H1 (cell line): Measurements from ENCODE around the gene PTPRG. TPM values are rescaled to one million over a fixed set of nuclear protein-coding genes. Genes with fewer than 3 reads are reported as not detected.

Source experiments
- FOSL1 ChIP-seq: IDR thresholded peaks from 2 replicates; pipeline ENCODE4 v1.6.1; 2011; ENCODE audit warnings: mild to moderate bottlenecking, low read depth, low read length, moderate library complexity; ENCODE audit not compliant: insufficient read depth
- GTF2F1 ChIP-seq: IDR thresholded peaks from 2 replicates; pipeline ENCODE4 v1.6.1; 2012; ENCODE audit warnings: low read depth, low read length, improper control_type of control experiment, borderline replicate concordance
- KDM4A ChIP-seq: IDR thresholded peaks from one replicate; pipeline ENCODE4 v1.7.1; 2012; ENCODE audit warnings: low read depth, mild to moderate bottlenecking, moderate library complexity, low read length, inconsistent platforms; ENCODE audit not compliant: severe bottlenecking
- PHF8 ChIP-seq: fragments of 200-600 bp; sonication (generic); conservative IDR thresholded peaks from 2 replicates; pipeline ENCODE4 v1.7.1; 2012; ENCODE audit warnings: low read depth, mild to moderate bottlenecking, inconsistent platforms, low read length, moderate library complexity
- TAF7 ChIP-seq: optimal IDR thresholded peaks from 2 replicates; pipeline ENCODE3; 2011; ENCODE audit warnings: low read depth, mild to moderate bottlenecking, inconsistent platforms, low read length, moderate library complexity, borderline replicate concordance
- polyA plus RNA-seq, 7 experiments: library from polyadenylated mRNA; depleted of rRNA in 3 of 7; stranded (reverse) in 5 of 7; unstranded in 2 of 7; fragments of >200 nt in 5 of 7; fragments of 200-250 nt in 2 of 7; gene quantifications; 1 replicate in 5 of 7; 2 replicates in 1 of 7; 4 replicates in 1 of 7; pipeline versions ENCODE4 v1.2.1 to v1.2.3, GENCODE V29; 2011 to 2013; ENCODE audit warnings: missing spikeins in 2 of 7, mixed read lengths in 2 of 7
- total RNA-seq: library from RNA; stranded (reverse); fragmentation: NEBNext Ultra II Directional; extraction: Animal tissue kit (Norgen Biotek cat#: 25700); gene quantifications from 2 replicates; pipeline ENCODE4 v1.2.1, GENCODE V29; 2021
- TF ChIP-seq, protein P1 (sequence below), 3 experiments: IDR thresholded peaks; 1 replicate in 2 of 3; 2 replicates in 1 of 3; pipeline versions ENCODE4 v1.5.1 to v1.6.1; 2011; ENCODE audit warnings: low read length in 3 of 3, mild to moderate bottlenecking in 3 of 3, inconsistent platforms in 2 of 3, low read depth in 1 of 3, moderate library complexity in 1 of 3; ENCODE audit not compliant: insufficient read depth in 1 of 3; ENCODE audit errors: control extremely low read depth in 1 of 3
- TF ChIP-seq, protein P2 (sequence below): fragments of 300-600 bp; sonication (generic); IDR thresholded peaks from 2 replicates; pipeline ENCODE4 v1.7.1; 2012; ENCODE audit warnings: low read length, moderate library complexity, mild to moderate bottlenecking, inconsistent platforms; ENCODE audit not compliant: insufficient replicate concordance

The PTPRG gene
- total and polyA plus RNA-seq, 2 of the 8 experiments (the other 6 are each of a cell fraction or from before 2014, with no cell fraction given), result 23.3 to 96.2 TPM

DNA sequence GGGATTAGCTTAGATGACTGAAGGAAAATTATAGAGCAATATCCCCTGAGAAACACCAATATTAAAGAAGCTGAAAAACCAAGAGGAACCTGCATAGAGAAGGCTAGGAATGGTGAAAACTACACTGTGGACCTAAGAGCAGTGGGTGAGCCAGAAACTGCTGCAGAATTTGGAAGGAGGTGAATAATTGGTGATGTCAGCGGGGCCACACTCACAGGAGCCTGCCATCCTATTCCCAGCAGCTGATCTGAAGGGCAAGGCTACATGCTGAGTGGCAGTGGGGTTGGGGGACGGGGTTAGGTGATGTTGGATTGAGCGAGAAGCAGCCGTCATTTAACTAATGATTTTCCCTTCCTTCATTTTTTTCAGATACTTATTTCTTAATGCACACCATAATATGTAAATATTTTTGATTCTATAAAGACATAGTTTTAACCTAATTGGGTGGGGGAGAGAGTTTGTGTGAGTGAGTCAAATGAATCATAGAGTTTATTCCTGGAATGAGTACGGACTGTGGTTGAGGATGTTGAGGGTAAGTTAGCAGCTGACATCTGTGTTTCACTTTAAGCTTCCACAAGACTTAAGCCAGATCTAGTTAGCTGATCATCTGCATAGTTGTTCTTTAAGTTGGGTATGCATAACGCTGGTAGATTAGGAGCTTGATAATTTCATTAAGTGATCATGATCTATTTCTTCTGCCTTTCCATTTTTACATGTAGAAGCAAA lies 222.8 kb downstream of the PTPRG start (continued):
- TF ChIP-seq, protein P1, sequence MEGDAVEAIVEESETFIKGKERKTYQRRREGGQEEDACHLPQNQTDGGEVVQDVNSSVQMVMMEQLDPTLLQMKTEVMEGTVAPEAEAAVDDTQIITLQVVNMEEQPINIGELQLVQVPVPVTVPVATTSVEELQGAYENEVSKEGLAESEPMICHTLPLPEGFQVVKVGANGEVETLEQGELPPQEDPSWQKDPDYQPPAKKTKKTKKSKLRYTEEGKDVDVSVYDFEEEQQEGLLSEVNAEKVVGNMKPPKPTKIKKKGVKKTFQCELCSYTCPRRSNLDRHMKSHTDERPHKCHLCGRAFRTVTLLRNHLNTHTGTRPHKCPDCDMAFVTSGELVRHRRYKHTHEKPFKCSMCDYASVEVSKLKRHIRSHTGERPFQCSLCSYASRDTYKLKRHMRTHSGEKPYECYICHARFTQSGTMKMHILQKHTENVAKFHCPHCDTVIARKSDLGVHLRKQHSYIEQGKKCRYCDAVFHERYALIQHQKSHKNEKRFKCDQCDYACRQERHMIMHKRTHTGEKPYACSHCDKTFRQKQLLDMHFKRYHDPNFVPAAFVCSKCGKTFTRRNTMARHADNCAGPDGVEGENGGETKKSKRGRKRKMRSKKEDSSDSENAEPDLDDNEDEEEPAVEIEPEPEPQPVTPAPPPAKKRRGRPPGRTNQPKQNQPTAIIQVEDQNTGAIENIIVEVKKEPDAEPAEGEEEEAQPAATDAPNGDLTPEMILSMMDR (IDR thresholded peaks at IDR 0.05; ENCODE audit: control extremely low read depth in 1 of 3, insufficient read depth in 1 of 3, low read depth in 1 of 3, low read length in 3 of 3), result no peak
- TF ChIP-seq FOSL1 (no peak), PHF8 (no peak), KDM4A (no peak), GTF2F1 (no peak), TAF7 (no peak)
- TF ChIP-seq, protein P2, sequence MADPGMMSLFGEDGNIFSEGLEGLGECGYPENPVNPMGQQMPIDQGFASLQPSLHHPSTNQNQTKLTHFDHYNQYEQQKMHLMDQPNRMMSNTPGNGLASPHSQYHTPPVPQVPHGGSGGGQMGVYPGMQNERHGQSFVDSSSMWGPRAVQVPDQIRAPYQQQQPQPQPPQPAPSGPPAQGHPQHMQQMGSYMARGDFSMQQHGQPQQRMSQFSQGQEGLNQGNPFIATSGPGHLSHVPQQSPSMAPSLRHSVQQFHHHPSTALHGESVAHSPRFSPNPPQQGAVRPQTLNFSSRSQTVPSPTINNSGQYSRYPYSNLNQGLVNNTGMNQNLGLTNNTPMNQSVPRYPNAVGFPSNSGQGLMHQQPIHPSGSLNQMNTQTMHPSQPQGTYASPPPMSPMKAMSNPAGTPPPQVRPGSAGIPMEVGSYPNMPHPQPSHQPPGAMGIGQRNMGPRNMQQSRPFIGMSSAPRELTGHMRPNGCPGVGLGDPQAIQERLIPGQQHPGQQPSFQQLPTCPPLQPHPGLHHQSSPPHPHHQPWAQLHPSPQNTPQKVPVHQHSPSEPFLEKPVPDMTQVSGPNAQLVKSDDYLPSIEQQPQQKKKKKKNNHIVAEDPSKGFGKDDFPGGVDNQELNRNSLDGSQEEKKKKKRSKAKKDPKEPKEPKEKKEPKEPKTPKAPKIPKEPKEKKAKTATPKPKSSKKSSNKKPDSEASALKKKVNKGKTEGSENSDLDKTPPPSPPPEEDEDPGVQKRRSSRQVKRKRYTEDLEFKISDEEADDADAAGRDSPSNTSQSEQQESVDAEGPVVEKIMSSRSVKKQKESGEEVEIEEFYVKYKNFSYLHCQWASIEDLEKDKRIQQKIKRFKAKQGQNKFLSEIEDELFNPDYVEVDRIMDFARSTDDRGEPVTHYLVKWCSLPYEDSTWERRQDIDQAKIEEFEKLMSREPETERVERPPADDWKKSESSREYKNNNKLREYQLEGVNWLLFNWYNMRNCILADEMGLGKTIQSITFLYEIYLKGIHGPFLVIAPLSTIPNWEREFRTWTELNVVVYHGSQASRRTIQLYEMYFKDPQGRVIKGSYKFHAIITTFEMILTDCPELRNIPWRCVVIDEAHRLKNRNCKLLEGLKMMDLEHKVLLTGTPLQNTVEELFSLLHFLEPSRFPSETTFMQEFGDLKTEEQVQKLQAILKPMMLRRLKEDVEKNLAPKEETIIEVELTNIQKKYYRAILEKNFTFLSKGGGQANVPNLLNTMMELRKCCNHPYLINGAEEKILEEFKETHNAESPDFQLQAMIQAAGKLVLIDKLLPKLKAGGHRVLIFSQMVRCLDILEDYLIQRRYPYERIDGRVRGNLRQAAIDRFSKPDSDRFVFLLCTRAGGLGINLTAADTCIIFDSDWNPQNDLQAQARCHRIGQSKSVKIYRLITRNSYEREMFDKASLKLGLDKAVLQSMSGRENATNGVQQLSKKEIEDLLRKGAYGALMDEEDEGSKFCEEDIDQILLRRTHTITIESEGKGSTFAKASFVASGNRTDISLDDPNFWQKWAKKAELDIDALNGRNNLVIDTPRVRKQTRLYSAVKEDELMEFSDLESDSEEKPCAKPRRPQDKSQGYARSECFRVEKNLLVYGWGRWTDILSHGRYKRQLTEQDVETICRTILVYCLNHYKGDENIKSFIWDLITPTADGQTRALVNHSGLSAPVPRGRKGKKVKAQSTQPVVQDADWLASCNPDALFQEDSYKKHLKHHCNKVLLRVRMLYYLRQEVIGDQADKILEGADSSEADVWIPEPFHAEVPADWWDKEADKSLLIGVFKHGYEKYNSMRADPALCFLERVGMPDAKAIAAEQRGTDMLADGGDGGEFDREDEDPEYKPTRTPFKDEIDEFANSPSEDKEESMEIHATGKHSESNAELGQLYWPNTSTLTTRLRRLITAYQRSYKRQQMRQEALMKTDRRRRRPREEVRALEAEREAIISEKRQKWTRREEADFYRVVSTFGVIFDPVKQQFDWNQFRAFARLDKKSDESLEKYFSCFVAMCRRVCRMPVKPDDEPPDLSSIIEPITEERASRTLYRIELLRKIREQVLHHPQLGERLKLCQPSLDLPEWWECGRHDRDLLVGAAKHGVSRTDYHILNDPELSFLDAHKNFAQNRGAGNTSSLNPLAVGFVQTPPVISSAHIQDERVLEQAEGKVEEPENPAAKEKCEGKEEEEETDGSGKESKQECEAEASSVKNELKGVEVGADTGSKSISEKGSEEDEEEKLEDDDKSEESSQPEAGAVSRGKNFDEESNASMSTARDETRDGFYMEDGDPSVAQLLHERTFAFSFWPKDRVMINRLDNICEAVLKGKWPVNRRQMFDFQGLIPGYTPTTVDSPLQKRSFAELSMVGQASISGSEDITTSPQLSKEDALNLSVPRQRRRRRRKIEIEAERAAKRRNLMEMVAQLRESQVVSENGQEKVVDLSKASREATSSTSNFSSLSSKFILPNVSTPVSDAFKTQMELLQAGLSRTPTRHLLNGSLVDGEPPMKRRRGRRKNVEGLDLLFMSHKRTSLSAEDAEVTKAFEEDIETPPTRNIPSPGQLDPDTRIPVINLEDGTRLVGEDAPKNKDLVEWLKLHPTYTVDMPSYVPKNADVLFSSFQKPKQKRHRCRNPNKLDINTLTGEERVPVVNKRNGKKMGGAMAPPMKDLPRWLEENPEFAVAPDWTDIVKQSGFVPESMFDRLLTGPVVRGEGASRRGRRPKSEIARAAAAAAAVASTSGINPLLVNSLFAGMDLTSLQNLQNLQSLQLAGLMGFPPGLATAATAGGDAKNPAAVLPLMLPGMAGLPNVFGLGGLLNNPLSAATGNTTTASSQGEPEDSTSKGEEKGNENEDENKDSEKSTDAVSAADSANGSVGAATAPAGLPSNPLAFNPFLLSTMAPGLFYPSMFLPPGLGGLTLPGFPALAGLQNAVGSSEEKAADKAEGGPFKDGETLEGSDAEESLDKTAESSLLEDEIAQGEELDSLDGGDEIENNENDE, result no peak
